IPS-18a (cell line): ENCODE results near the gene CEP152.

Source experiments
- H3K27ac ChIP-seq: one replicate; pipeline ENCODE4 v1.5.1; 2013; ENCODE audit warnings: low read length
- H3K27me3 ChIP-seq: one replicate; pipeline ENCODE4 v1.6.1; 2013; ENCODE audit warnings: mild to moderate bottlenecking, low read length; ENCODE audit not compliant: control insufficient read depth, insufficient read depth
- H3K36me3 ChIP-seq: one replicate; pipeline ENCODE4 v1.6.1; 2013; ENCODE audit warnings: low read depth, low read length; ENCODE audit not compliant: control insufficient read depth
- H3K4me1 ChIP-seq: one replicate; pipeline ENCODE4 v1.6.1; 2013; ENCODE audit warnings: low read depth, low read length; ENCODE audit not compliant: control insufficient read depth
- H3K4me3 ChIP-seq: one replicate; pipeline ENCODE4 v1.5.1; 2013; ENCODE audit warnings: low read length
- H3K9ac ChIP-seq: one replicate; pipeline ENCODE4 v1.6.1; 2013; ENCODE audit warnings: mild to moderate bottlenecking, low read length, moderate library complexity
- H3K9me3 ChIP-seq: one replicate; pipeline ENCODE4 v1.6.1; 2013; ENCODE audit warnings: low read depth, low read length; ENCODE audit not compliant: control insufficient read depth

CEP152 gene

GRCh38 chr15:48834756-48835155 lies 23.9 kb upstream of the CEP152 start:
- Histone ChIP-seq H3K9ac (no peak overlapping the region), H3K9me3 (no peaks in the 10 kb centered on the region), H3K4me1 (no peaks in the 10 kb centered on the region), H3K4me3 (no peak overlapping the region), H3K27ac (no peak overlapping the region), H3K27me3 (no peaks in the 10 kb centered on the region), H3K36me3 (no peaks in the 10 kb centered on the region)

- Histone ChIP-seq H3K9ac (no peak overlapping the region), H3K27ac (no peak overlapping the region), H3K4me3 (no peak overlapping the region), H3K4me1 (no peaks in the 10 kb centered on the region), H3K36me3 (no peaks in the 10 kb centered on the region), H3K27me3 (no peaks in the 10 kb centered on the region), H3K9me3 (no peaks in the 10 kb centered on the region)
Measured at GRCh38 chr15:48833526-48834239, 22.8 kb upstream of the CEP152 start.

- no peaks in the 10 kb centered on the region for H3K4me1 ChIP-seq
- H3K9me3 ChIP-seq, result no peaks in the 10 kb centered on the region
- no peak overlapping the region for H3K9ac ChIP-seq
- no peak overlapping the region for H3K27ac ChIP-seq
- H3K27me3 ChIP-seq, result no peaks in the 10 kb centered on the region
- no peaks in the 10 kb centered on the region for H3K36me3 ChIP-seq
- no peak overlapping the region for H3K4me3 ChIP-seq
Measured at GRCh38 chr15:48832648-48833047, 21.8 kb upstream of the CEP152 start.

DNA sequence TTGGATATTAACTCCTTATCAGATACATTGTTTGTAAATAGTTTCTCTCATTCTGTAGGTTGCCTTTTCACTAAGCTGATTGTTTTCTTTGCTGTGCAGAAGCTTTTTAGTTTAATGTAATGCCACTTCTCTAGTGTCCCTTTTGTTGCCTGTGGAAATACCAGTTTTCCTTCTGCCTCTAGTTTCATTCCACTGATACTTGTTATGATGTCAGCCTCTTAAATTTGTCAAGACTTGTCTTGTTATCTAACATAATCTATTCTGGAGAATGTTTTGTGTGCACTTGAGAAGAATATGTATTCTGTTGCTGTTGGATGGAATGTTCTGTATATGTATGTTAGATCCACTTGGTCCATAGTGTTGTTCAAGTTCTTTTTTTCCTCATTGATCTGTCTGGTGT lies 18.0 kb upstream of the CEP152 start:
- Histone ChIP-seq H3K9ac (no peak overlapping the region), H3K36me3 (no peaks in the 10 kb centered on the region), H3K9me3 (no peaks in the 10 kb centered on the region), H3K27ac (no peak overlapping the region), H3K27me3 (no peaks in the 10 kb centered on the region), H3K4me1 (no peaks in the 10 kb centered on the region), H3K4me3 (no peak overlapping the region)

GRCh38 chr15:48828471-48828870 lies 17.6 kb upstream of the CEP152 start:
- Histone ChIP-seq H3K4me3 (no peak overlapping the region), H3K9ac (no peak overlapping the region), H3K4me1 (no peaks in the 10 kb centered on the region), H3K27me3 (no peaks in the 10 kb centered on the region), H3K9me3 (no peaks in the 10 kb centered on the region), H3K36me3 (no peaks in the 10 kb centered on the region), H3K27ac (no peak overlapping the region)

DNA sequence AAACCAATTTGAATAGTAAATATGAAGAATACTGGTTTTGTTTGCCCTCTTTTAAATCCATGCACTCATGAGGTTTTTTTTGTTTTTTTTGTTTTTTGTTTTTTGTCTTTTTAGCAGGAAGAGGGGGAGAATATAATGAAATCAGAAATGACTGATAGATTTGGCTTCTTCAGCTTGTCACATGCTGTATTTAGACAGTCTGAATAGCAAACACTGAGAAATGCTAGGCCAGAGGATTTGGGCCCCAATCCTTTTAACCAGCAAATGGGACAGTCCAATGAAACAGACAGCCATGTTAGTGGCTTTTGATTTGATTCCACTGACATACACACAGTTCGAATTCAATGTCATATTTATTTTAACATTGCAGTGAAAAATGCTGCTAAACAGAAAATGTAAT lies 14.2 kb upstream of the CEP152 start:
- Histone ChIP-seq H3K9ac (no peak overlapping the region), H3K27me3 (no peaks in the 10 kb centered on the region), H3K4me1 (peaks cover 6% of the 10 kb centered on the region), H3K4me3 (no peak overlapping the region), H3K27ac (no peak overlapping the region), H3K9me3 (no peaks in the 10 kb centered on the region), H3K36me3 (no peaks in the 10 kb centered on the region)

DNA sequence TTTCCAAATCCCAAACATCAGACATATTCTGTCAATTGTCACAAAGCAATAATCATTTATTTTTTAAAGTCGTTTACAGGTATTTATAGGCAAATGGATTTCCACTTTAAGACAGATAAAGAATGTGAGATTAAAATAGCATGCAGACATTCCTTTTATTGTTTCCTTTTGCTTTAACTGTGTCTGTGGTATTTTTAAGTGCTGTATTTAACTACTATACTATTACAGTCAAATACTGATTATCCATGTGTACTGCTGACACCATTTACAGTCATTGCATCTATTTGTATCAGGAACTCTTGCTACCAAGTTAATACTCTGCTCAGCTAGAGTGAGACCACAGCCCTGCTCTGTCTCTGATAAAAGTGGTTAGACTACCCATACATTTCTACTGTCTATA lies 12.8 kb upstream of the CEP152 start:
- peaks cover 6% of the 10 kb centered on the region for H3K4me1 ChIP-seq
- H3K4me3 ChIP-seq, result no peak overlapping the region
- H3K9ac ChIP-seq, result no peak overlapping the region
- H3K27ac ChIP-seq, result no peak overlapping the region
- no peaks in the 10 kb centered on the region for H3K27me3 ChIP-seq
- no peaks in the 10 kb centered on the region for H3K36me3 ChIP-seq
- no peaks in the 10 kb centered on the region for H3K9me3 ChIP-seq

- no peaks in the 10 kb centered on the region for H3K9me3 ChIP-seq
- H3K9ac ChIP-seq, result no peak overlapping the region
- H3K4me3 ChIP-seq, result no peak overlapping the region
- no peak overlapping the region for H3K27ac ChIP-seq
- H3K4me1 ChIP-seq, result peaks cover 6% of the 10 kb centered on the region
- no peaks in the 10 kb centered on the region for H3K27me3 ChIP-seq
- H3K36me3 ChIP-seq, result no peaks in the 10 kb centered on the region
Measured at GRCh38 chr15:48823237-48823636, 12.4 kb upstream of the CEP152 start.

GRCh38 chr15:48814286-48814685 lies 3.4 kb upstream of the CEP152 start:
- no peaks in the 10 kb centered on the region for H3K9me3 ChIP-seq
- no peak overlapping the region for H3K4me3 ChIP-seq
- no peaks in the 10 kb centered on the region for H3K36me3 ChIP-seq
- H3K27ac ChIP-seq, result no peak overlapping the region
- H3K27me3 ChIP-seq, result no peaks in the 10 kb centered on the region
- H3K9ac ChIP-seq, result no peak overlapping the region
- peaks cover 5% of the 10 kb centered on the region for H3K4me1 ChIP-seq

DNA sequence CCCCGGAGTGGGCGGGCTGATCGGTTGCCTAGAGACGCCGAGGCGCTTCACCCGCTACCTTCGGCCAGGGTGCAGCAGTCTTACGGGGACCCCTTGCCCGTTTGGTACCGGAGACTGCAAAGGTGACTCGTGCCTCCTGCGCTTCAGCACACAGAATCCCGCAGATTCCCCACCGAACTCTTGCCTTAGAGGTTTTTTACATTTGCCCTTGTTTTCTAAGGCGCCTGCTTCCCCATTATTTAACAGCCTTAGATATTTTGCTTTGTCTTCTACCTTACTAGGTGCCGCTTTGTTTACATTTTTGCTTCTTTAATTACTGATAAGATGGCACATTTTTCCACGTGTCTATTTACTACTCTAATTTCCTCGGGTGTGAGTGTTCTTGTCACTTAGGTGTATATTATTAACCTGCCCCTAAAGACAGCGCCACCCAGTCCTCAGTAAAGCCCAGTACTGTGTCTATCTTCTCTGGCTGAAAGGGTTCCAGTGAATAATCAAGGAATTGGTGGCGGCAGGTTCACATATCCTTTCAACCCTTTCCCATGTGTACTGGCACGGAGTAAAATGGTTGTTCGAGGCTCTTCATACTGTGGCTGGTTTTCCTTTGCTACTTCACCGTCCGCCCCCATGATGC lies 573 bp upstream of the CEP152 start:
- H3K4me3 ChIP-seq, result peak overlapping the region; percentile 73
- no peak overlapping the region for H3K27ac ChIP-seq
- peaks cover 11% of the 10 kb centered on the region for H3K4me1 ChIP-seq
- no peaks in the 10 kb centered on the region for H3K9me3 ChIP-seq
- peak overlapping the region; percentile 51 for H3K9ac ChIP-seq
- no peaks in the 10 kb centered on the region for H3K36me3 ChIP-seq
- H3K27me3 ChIP-seq, result no peaks in the 10 kb centered on the region

GRCh38 chr15:48806151-48806550 lies 4.7 kb downstream of the CEP152 start:
- Histone ChIP-seq H3K4me3 (no peak overlapping the region), H3K9ac (no peak overlapping the region), H3K27ac (no peak overlapping the region), H3K4me1 (peaks cover 17% of the 10 kb centered on the region), H3K27me3 (no peaks in the 10 kb centered on the region), H3K9me3 (no peaks in the 10 kb centered on the region), H3K36me3 (no peaks in the 10 kb centered on the region)

GRCh38 chr15:48805591-48805990 lies 5.3 kb downstream of the CEP152 start:
- Histone ChIP-seq H3K9ac (no peak overlapping the region), H3K27ac (no peak overlapping the region), H3K9me3 (no peaks in the 10 kb centered on the region), H3K27me3 (no peaks in the 10 kb centered on the region), H3K4me3 (no peak overlapping the region), H3K36me3 (no peaks in the 10 kb centered on the region), H3K4me1 (peaks cover 17% of the 10 kb centered on the region)
